Calu3 (cell line): Measurements from ENCODE around the gene RNLS. TPM values are rescaled to one million over a fixed set of nuclear protein-coding genes. Genes with fewer than 3 reads are reported as not detected.
"Not testable (repeated sequence)": the region's sequence is repeated elsewhere in the genome, so short reads cannot be mapped to it uniquely, and the experiment has no call there.

Experiments
- BruUV-seq: library from RNA; stranded (reverse); fragments of 400-500 nt; replicated peaks from 2 replicates; lab custom pipeline; 2021; lab: Mats Ljungman, UMichigan
- CTCF ChIA-PET: fragments of 300-600 bp; sonication (Branson Sonifier 250); formaldehyde crosslinking; loops from one replicate; lab custom pipeline; 2022; ENCODE audit warnings: antibody characterized with exemption; lab: Charles Lee
- DNase-seq: peaks from one replicate; pipeline ENCODE4 v3.0.0; 2022
- H3K27ac Mint-ChIP-seq: one replicate; pipeline ENCODE4 v1.8.0; 2022; ENCODE audit warnings: mixed read lengths; ENCODE audit not compliant: unreplicated experiment
- H3K27me3 Mint-ChIP-seq: one replicate; pipeline ENCODE4 v1.8.0; 2022; ENCODE audit warnings: mixed read lengths; ENCODE audit not compliant: unreplicated experiment
- H3K36me3 Mint-ChIP-seq: one replicate; pipeline ENCODE4 v1.8.0; 2022; ENCODE audit warnings: mild to moderate bottlenecking, moderate library complexity, mixed read lengths; ENCODE audit not compliant: insufficient read depth, unreplicated experiment
- H3K4me1 Mint-ChIP-seq: one replicate; pipeline ENCODE4 v1.8.0; 2022; ENCODE audit warnings: mild to moderate bottlenecking, low read depth, mixed read lengths; ENCODE audit not compliant: unreplicated experiment
- H3K4me3 Mint-ChIP-seq: one replicate; pipeline ENCODE4 v1.8.0; 2022; ENCODE audit warnings: mild to moderate bottlenecking, low read depth, moderate library complexity, mixed read lengths; ENCODE audit not compliant: unreplicated experiment
- H3K9me3 Mint-ChIP-seq: one replicate; pipeline ENCODE4 v1.8.0; 2022; ENCODE audit warnings: low read depth, mixed read lengths; ENCODE audit not compliant: unreplicated experiment
- CTCF ChIP-seq: fragments of 200-600 bp; IDR thresholded peaks from one replicate; pipeline ENCODE4 v1.8.0; 2022; ENCODE audit warnings: antibody characterized with exemption; ENCODE audit not compliant: unreplicated experiment
- intact Hi-C: fragments of 100-400 bp; cut with micrococcal nuclease; formaldehyde crosslinking; loops from one replicate; pipeline ENCODE4 v1.10.0; 2022; ENCODE audit not compliant: unreplicated experiment
- total RNA-seq: library from RNA; stranded (reverse); gene quantifications from 2 replicates; pipeline ENCODE4 v1.2.3, GENCODE V29; 2022

RNLS gene
- total RNA-seq, 1 experiment from 2014 or later = 6.3 TPM

DNA sequence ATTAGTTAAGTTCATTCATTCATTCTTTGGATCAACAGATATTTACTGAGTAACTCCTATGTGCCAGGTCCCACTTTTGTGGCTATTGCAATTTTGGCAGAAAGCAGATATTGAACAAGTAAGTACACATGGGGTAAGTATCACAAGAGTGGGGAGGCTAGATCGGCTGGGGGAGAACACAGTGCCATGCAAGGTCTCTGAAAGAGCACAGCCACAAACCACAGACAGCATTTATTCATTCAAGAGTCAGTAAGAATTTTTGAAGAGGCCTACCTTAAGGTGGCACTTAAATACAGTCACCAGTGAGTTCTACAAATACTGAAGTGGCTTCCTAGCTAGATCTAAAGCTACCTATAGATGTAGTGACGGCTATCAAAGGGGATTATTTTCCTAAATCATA is 304.2 kb downstream of the RNLS start:
- H3K9me3 Mint-ChIP-seq = no peaks in the 10 kb centered on the region
- H3K36me3 Mint-ChIP-seq = no peaks in the 10 kb centered on the region
- no peaks in the 10 kb centered on the region for H3K27me3 Mint-ChIP-seq

DNA sequence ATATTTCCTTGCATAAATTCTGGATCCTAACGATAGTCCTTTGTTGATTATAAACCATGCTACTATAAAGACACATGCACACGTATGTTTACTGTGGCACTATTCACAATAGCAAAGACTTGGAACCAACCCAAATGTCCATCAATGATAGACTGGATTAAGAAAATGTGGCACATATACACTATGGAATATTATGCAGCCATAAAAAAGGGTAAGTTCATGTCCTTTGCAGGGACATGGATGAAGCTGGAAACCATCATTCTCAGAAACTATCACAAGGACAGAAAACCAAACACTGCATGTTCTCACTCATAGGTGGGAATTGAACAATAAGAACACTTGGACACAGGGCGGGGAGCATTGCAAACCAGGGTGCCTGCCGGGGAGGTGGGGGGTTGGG is 306.2 kb downstream of the RNLS start:
- H3K9me3 Mint-ChIP-seq, DNase-seq, H3K27me3 Mint-ChIP-seq, H3K36me3 Mint-ChIP-seq, intact Hi-C loops, H3K4me3 Mint-ChIP-seq, CTCF ChIA-PET, H3K27ac Mint-ChIP-seq, BruUV-seq, H3K4me1 Mint-ChIP-seq: not testable (repeated sequence)

More for the DNA sequence above, 304.2 kb downstream of the RNLS start:
- CTCF ChIA-PET = no interaction called here
- intact Hi-C loops = no loop called here
- Mint-ChIP-seq H3K4me1 (peaks cover 8% of the 10 kb centered on the region), H3K4me3 (no peak overlapping the region), H3K27ac (no peak overlapping the region)
- no TSS peak for BruUV-seq
- no peak for TF ChIP-seq CTCF
- DNase-seq = no peak

GRCh38 chr10:88274286-88274685 is 308.8 kb downstream of the RNLS start:
- TF ChIP-seq CTCF = no peak
- Mint-ChIP-seq H3K9me3 (no peaks in the 10 kb centered on the region), H3K4me3 (no peak overlapping the region), H3K4me1 (no peaks in the 10 kb centered on the region), H3K27ac (no peak overlapping the region), H3K36me3 (no peaks in the 10 kb centered on the region), H3K27me3 (no peaks in the 10 kb centered on the region)
- intact Hi-C loops = no loop called here
- CTCF ChIA-PET = no interaction called here
- BruUV-seq = no TSS peak
- DNase-seq = no peak

DNA sequence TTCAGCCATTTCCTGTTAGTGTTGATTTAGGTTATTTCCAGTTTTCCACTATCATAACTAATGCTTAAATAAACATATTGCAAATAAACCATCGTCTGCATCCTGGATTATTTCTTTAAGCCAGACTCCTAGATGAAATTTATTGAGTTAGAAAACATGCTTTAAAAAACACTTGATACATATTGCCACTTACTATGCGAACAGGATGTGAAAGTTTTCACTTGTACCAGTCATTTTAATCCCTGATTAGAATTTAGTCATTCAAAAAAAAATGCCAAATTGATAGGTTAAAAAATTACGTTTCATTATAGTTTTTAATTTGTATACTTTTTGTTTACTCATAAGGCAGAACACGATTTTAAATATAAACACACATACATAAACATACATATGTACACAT is 309.6 kb downstream of the RNLS start:
- no TSS peak for BruUV-seq
- intact Hi-C loops = no loop called here
- H3K4me1 Mint-ChIP-seq = no peaks in the 10 kb centered on the region
- CTCF ChIA-PET = no interaction called here
- TF ChIP-seq CTCF = no peak
- no peaks in the 10 kb centered on the region for H3K27me3 Mint-ChIP-seq
- H3K9me3 Mint-ChIP-seq = no peaks in the 10 kb centered on the region
- H3K27ac Mint-ChIP-seq = no peak overlapping the region
- H3K4me3 Mint-ChIP-seq = no peak overlapping the region
- no peaks in the 10 kb centered on the region for H3K36me3 Mint-ChIP-seq
- no peak for DNase-seq

DNA sequence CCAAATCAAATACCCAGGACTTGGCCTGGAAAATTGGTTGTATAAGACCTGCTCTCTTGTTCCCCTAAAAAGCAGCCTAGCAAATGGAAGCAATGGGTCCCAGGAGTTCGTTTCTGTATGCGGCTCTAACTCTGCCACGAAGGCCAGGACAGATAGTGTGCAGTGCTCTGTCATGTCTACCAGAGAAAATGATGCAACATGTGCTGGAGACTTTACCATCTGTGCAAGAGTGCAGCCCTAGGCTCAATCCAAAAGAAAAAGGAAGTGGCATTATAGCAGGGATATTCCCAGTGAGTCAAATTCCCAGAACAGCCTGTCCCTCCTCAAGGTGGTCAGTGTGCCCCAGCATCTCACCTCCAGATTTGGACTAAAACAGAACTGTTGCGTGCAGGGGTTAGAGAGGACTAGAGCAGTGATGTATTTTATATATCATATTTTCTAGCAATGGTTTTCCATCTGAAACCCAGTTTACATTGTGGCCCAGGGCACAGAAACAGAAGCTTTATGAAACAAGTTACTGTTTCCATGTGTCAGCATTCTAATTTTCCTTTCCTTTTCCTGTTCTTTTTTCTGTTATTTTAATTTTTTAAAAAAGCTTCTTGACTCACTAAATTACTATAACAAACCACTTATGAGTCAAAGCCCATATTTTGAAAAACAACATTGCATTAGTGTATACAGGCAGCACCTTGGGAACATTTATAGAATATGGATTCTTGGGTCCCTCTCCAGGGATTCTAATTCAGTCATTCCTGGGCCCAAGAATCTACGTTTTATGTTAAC is 311.2 kb downstream of the RNLS start:
- no peak for TF ChIP-seq CTCF
- CTCF ChIA-PET = no interaction called here
- Mint-ChIP-seq H3K27ac (no peak overlapping the region), H3K27me3 (no peaks in the 10 kb centered on the region), H3K9me3 (no peaks in the 10 kb centered on the region), H3K4me1 (no peaks in the 10 kb centered on the region), H3K4me3 (no peak overlapping the region), H3K36me3 (no peaks in the 10 kb centered on the region)
- BruUV-seq = no TSS peak
- intact Hi-C loops = no loop called here
- DNase-seq = no peak
